ENCODE measurements around the gene MAGI2. TPM values are rescaled to one million over a fixed set of nuclear protein-coding genes. Genes with fewer than 3 reads are reported as not detected.

The MAGI2 gene
- total and polyA plus RNA-seq, 2 experiments from 2014 or later: 10.4 to 26.4 TPM

DNA sequence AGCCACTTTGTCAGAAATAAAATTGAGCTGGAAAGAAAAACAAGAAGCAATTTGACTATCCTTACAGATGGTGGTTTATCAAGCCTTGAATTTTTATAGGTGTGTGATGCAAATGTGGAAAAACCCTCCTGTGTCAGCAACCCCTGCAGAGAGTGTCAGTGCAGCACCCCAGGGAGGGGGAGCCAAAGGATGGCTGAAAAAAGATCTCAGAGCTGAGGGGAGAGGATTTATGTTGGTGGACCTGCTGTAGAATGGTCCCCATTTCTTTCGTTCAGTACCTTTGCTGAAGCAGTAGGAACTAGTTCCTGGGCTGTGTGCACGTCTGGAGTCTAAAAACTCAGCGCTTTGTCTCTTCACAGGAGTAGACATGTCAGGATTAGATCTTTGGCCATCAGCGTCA lies 1415.9 kb downstream of the MAGI2 start:
- H3K9me2 ChIP-seq (ENCODE audit: insufficient read depth): no peaks in the 10 kb centered on the region
- Mint-ChIP-seq H3K36me3 (ENCODE audit: low read depth) (no peaks in the 10 kb centered on the region), H3K27me3 (ENCODE audit: insufficient read depth, low read depth, poor library complexity) (peaks cover 4% of the 10 kb centered on the region), H3K9me3 (no peaks in the 10 kb centered on the region), H3K4me1 (peaks cover 39% of the 10 kb centered on the region), H3K27ac (0 out of 2 replicates have a peak overlapping the region, but pooled peaks have one; percentile 30), H3K4me3 (peak overlapping the region; percentile 16; the same call in 1 of the 3 replicates)
- no peaks in the 10 kb centered on the region for H3K79me2 ChIP-seq (replicated peaks; ENCODE audit: insufficient read depth)
- no peak overlapping the region for H3K4me3 ChIP-seq
- ATAC-seq: peak; percentile 22
- TF ChIP-seq EZH2 (IDR thresholded peaks at IDR 0.05; ENCODE audit: low read depth, unreplicated experiment) (no peak), NANOG (IDR thresholded peaks at IDR 0.05; ENCODE audit: borderline replicate concordance) (no peak), CREB1 (CRISPR knock-in tag; IDR thresholded peaks at IDR 0.05; ENCODE audit: low read depth) (no peak), ZNF331 (CRISPR knock-in tag; IDR thresholded peaks at IDR 0.05; ENCODE audit: low read depth) (no peak), JUNB (IDR thresholded peaks at IDR 0.05; ENCODE audit: unreplicated experiment) (no peak), POLR2AphosphoS5 (IDR thresholded peaks at IDR 0.05; ENCODE audit: low read depth) (no peak), STAT1 (IDR thresholded peaks at IDR 0.05; ENCODE audit: unreplicated experiment) (no peak), EZH2phosphoT487 (IDR thresholded peaks at IDR 0.05; ENCODE audit: unreplicated experiment) (no peak), ZNF114 (CRISPR knock-in tag; IDR thresholded peaks at IDR 0.05) (no peak)
- TF ChIP-seq, protein P1, sequence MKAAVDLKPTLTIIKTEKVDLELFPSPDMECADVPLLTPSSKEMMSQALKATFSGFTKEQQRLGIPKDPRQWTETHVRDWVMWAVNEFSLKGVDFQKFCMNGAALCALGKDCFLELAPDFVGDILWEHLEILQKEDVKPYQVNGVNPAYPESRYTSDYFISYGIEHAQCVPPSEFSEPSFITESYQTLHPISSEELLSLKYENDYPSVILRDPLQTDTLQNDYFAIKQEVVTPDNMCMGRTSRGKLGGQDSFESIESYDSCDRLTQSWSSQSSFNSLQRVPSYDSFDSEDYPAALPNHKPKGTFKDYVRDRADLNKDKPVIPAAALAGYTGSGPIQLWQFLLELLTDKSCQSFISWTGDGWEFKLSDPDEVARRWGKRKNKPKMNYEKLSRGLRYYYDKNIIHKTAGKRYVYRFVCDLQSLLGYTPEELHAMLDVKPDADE (IDR thresholded peaks at IDR 0.05): no peak
- TF ChIP-seq, protein P2, sequence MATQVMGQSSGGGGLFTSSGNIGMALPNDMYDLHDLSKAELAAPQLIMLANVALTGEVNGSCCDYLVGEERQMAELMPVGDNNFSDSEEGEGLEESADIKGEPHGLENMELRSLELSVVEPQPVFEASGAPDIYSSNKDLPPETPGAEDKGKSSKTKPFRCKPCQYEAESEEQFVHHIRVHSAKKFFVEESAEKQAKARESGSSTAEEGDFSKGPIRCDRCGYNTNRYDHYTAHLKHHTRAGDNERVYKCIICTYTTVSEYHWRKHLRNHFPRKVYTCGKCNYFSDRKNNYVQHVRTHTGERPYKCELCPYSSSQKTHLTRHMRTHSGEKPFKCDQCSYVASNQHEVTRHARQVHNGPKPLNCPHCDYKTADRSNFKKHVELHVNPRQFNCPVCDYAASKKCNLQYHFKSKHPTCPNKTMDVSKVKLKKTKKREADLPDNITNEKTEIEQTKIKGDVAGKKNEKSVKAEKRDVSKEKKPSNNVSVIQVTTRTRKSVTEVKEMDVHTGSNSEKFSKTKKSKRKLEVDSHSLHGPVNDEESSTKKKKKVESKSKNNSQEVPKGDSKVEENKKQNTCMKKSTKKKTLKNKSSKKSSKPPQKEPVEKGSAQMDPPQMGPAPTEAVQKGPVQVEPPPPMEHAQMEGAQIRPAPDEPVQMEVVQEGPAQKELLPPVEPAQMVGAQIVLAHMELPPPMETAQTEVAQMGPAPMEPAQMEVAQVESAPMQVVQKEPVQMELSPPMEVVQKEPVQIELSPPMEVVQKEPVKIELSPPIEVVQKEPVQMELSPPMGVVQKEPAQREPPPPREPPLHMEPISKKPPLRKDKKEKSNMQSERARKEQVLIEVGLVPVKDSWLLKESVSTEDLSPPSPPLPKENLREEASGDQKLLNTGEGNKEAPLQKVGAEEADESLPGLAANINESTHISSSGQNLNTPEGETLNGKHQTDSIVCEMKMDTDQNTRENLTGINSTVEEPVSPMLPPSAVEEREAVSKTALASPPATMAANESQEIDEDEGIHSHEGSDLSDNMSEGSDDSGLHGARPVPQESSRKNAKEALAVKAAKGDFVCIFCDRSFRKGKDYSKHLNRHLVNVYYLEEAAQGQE (IDR thresholded peaks at IDR 0.05; ENCODE audit: unreplicated experiment): no peak
- TF ChIP-seq, protein P3, sequence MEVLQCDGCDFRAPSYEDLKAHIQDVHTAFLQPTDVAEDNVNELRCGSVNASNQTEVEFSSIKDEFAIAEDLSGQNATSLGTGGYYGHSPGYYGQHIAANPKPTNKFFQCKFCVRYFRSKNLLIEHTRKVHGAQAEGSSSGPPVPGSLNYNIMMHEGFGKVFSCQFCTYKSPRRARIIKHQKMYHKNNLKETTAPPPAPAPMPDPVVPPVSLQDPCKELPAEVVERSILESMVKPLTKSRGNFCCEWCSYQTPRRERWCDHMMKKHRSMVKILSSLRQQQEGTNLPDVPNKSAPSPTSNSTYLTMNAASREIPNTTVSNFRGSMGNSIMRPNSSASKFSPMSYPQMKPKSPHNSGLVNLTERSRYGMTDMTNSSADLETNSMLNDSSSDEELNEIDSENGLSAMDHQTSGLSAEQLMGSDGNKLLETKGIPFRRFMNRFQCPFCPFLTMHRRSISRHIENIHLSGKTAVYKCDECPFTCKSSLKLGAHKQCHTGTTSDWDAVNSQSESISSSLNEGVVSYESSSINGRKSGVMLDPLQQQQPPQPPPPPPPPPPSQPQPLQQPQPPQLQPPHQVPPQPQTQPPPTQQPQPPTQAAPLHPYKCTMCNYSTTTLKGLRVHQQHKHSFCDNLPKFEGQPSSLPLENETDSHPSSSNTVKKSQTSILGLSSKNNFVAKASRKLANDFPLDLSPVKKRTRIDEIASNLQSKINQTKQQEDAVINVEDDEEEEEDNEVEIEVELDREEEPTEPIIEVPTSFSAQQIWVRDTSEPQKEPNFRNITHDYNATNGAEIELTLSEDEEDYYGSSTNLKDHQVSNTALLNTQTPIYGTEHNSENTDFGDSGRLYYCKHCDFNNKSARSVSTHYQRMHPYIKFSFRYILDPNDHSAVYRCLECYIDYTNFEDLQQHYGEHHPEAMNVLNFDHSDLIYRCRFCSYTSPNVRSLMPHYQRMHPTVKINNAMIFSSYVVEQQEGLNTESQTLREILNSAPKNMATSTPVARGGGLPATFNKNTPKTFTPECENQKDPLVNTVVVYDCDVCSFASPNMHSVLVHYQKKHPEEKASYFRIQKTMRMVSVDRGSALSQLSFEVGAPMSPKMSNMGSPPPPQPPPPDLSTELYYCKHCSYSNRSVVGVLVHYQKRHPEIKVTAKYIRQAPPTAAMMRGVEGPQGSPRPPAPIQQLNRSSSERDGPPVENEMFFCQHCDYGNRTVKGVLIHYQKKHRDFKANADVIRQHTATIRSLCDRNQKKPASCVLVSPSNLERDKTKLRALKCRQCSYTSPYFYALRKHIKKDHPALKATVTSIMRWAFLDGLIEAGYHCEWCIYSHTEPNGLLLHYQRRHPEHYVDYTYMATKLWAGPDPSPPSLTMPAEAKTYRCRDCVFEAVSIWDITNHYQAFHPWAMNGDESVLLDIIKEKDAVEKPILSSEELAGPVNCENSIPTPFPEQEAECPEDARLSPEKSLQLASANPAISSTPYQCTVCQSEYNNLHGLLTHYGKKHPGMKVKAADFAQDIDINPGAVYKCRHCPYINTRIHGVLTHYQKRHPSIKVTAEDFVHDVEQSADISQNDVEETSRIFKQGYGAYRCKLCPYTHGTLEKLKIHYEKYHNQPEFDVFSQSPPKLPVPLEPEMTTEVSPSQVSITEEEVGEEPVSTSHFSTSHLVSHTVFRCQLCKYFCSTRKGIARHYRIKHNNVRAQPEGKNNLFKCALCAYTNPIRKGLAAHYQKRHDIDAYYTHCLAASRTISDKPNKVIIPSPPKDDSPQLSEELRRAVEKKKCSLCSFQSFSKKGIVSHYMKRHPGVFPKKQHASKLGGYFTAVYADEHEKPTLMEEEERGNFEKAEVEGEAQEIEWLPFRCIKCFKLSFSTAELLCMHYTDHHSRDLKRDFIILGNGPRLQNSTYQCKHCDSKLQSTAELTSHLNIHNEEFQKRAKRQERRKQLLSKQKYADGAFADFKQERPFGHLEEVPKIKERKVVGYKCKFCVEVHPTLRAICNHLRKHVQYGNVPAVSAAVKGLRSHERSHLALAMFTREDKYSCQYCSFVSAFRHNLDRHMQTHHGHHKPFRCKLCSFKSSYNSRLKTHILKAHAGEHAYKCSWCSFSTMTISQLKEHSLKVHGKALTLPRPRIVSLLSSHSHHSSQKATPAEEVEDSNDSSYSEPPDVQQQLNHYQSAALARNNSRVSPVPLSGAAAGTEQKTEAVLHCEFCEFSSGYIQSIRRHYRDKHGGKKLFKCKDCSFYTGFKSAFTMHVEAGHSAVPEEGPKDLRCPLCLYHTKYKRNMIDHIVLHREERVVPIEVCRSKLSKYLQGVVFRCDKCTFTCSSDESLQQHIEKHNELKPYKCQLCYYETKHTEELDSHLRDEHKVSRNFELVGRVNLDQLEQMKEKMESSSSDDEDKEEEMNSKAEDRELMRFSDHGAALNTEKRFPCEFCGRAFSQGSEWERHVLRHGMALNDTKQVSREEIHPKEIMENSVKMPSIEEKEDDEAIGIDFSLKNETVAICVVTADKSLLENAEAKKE (CRISPR knock-in tag; IDR thresholded peaks at IDR 0.05): no peak
- H3K4me1 ChIP-seq (ENCODE audit: insufficient read depth): peaks cover 35% of the 10 kb centered on the region
- no peaks in the 10 kb centered on the region for H3K27me3 ChIP-seq (ENCODE audit: insufficient read depth)
- H3F3A ChIP-seq (replicated peaks; ENCODE audit: low read depth): peaks cover 3% of the 10 kb centered on the region; the same call in 1 of the 2 replicates
- H3K27ac ChIP-seq (ENCODE audit: low read depth): no peak overlapping the region
- no peak for DNase-seq (ENCODE audit: low spot score)
- H3K4me2 ChIP-seq: peak overlapping the region; percentile 64
- H2AFZ ChIP-seq: no peak overlapping the region
- H3K36me3 ChIP-seq (ENCODE audit: insufficient read depth): no peaks in the 10 kb centered on the region
- no peaks in the 10 kb centered on the region for H4K20me1 ChIP-seq (replicated peaks; ENCODE audit: insufficient read depth)
